Measurements from ENCODE around the gene SLC50A1. TPM values are rescaled to one million over a fixed set of nuclear protein-coding genes. Genes with fewer than 3 reads are reported as not detected.

The SLC50A1 gene
- polyA plus RNA-seq, 2 of the 4 experiments (the other 2 are of a cell fraction) = 28.2 to 39.4 TPM

GRCh38 chr1:155127105-155127966, 8.3 kb upstream of the SLC50A1 start, which contains the start of gene EFNA1 (continued):
- peak; percentile 75; the same call in 1 of the 2 replicates for TF ChIP-seq RNF2 (IDR thresholded peaks at IDR 0.05; ENCODE audit: borderline replicate concordance, low read depth)
- no peak for TF ChIP-seq PBX3 (IDR thresholded peaks at IDR 0.05)
- no peak for TF ChIP-seq HEYL (CRISPR knock-in tag; IDR thresholded peaks at IDR 0.05)
- peak; percentile 59; the same call in 1 of the 2 replicates for TF ChIP-seq E2F6 (IDR thresholded peaks at IDR 0.05; ENCODE audit: borderline replicate concordance, low read depth)
- TF ChIP-seq GATA3 (IDR thresholded peaks at IDR 0.05; ENCODE audit: borderline replicate concordance) = peak; percentile 54; the same call in 1 of the 2 replicates
- no peak for TF ChIP-seq MAFK (IDR thresholded peaks at IDR 0.05; ENCODE audit: partially characterized antibody)
- no peak for TF ChIP-seq CHD2 (IDR thresholded peaks at IDR 0.05; ENCODE audit: low read length, partially characterized antibody)
- TF ChIP-seq RCOR1 (IDR thresholded peaks at IDR 0.05; ENCODE audit: low read depth, low read length) = no peak
- TF ChIP-seq HOXB5 (CRISPR knock-in tag; IDR thresholded peaks at IDR 0.05) = no peak
- TF ChIP-seq JUN (IDR thresholded peaks at IDR 0.05) = peak in 1 of 2 experiments; percentile 33; a peak in 2 of 5 replicates

DNA sequence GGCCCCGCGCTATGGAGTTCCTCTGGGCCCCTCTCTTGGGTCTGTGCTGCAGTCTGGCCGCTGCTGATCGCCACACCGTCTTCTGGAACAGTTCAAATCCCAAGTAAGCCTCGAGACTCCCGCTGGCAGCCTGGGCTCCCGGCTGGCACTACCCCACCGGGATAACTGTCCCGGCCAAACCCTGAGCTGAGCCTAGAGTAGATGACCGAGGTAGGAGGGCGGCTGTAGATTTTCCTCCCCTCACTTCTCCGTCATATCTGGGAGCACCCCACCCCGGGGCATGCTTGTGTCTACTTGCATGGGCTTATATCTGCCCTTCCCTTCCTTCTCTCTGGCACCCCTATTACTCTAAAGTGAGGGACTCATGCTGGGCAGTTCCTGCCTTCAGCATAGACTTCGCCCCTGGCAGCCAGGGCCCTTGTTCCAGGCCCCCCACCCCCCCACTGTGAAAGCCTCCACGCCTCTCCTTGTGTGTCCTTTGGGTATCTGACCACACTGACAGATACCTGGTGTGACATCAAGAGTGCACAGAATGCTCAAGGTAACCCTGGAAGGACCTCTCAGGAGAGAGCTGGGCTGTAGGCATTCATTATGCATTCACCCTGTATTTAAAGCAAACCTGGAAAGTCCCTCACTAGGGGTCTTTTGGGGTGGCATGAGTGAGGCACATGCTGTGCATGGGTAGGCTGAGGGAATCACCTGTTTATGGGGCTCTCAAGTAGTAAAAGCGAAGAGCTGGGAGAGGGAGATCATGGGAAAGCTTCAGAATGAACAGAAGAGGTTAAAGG, 7.5 kb upstream of the SLC50A1 start:
- ChIA-PET POLR2A (interaction anchor here (1.1 kb wide), 1 partner anchor 20 kb away, joined by 3 read pairs; no protein-coding TSS in a partner anchor), CTCF (interaction anchor here (0.9 to 19.7 kb wide), 11 partner anchors 10 to 123 kb away, joined by 3 to 309 read pairs (median 4); partner anchors contain the start of gene KRTCAP2)
- H3K4me2 ChIP-seq = peak overlapping the region; percentile 89
- FAIRE-seq = no peak
- DNase-seq (ENCODE audit: low read depth in 1 of 2, low spot score in 1 of 2) = no peak
- peak overlapping the region; percentile 80 to 90 for H3K27ac ChIP-seq
- WGBS (ENCODE audit: missing lambda C conversion rate) = 2% methylated on average over 15 of the region's 17 CpGs
- TF ChIP-seq FOSB (CRISPR knock-in tag; IDR thresholded peaks at IDR 0.05) = 0 out of 2 replicates have a peak, but pooled peaks have one; percentile 46
- TF ChIP-seq FOSL2 (IDR thresholded peaks at IDR 0.05) = no peak
- no peak for TF ChIP-seq FOSL2 (CRISPR knock-in tag; IDR thresholded peaks at IDR 0.05)
- TF ChIP-seq, protein P1, sequence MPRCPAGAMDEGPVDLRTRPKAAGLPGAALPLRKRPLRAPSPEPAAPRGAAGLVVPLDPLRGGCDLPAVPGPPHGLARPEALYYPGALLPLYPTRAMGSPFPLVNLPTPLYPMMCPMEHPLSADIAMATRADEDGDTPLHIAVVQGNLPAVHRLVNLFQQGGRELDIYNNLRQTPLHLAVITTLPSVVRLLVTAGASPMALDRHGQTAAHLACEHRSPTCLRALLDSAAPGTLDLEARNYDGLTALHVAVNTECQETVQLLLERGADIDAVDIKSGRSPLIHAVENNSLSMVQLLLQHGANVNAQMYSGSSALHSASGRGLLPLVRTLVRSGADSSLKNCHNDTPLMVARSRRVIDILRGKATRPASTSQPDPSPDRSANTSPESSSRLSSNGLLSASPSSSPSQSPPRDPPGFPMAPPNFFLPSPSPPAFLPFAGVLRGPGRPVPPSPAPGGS (IDR thresholded peaks at IDR 0.05) = no peak
- peak; percentile 43; the same call in 1 of the 2 replicates for TF ChIP-seq PHF8 (IDR thresholded peaks at IDR 0.05; ENCODE audit: borderline replicate concordance, low read depth)
- H3K9me3 ChIP-seq = no peaks in the 10 kb centered on the region
- H3K4me1 ChIP-seq = peaks cover 59% of the 10 kb centered on the region
- peak overlapping the region; percentile 55 for H3K4me3 ChIP-seq
- ATAC-seq = peak; percentile 0 to 7; a peak in 3 of 6 replicates

DNA sequence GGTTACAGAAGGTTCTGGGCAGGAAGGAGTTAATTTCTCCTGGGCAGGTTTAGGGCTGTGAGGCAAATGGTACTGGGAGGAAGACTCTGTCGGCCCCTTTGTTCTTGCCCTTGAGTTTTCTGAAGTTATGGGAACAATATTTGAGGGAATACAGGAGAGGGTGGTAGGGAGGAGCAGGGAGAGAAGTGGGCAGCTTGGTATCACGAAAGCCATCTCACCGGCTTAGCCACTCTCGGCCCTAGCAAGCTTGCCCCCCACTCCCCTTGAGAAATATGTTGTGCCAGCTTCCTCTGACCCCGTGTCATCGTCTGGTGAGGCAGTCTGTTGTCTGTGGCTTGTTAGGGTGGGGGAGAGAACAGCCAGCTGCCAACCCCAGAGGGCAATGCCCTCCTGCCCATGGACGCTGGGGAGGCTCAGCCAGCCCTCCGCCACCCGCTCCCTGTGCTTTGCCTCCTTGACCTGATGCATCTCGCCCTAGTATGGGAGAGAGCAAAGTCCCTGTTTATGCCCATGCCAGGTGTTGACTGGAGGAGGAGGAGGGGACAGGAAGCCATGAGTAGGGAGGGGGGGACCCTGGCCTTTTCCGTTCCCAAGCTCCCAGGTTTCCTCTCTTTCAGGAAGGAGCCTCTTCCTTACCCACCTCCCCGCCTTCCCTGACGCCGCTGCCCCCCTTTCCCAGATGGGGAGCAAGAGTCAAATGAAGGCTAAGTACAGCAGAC, 6.7 kb upstream of the SLC50A1 start:
- Histone ChIP-seq H3K4me3 (peak overlapping the region; percentile 55), H3K9me3 (no peaks in the 10 kb centered on the region), H3K4me1 (peaks cover 60% of the 10 kb centered on the region), H3K27ac (peak overlapping the region; percentile 80 to 90), H3K4me2 (peak overlapping the region; percentile 89)
- FAIRE-seq (no peak), ATAC-seq (peak in 1 of 2 experiments; percentile 2; a peak in 2 of 6 replicates), DNase-seq (ENCODE audit: low read depth in 1 of 2, low spot score in 1 of 2) (peak in 1 of 2 experiments; percentile 42)
- ChIA-PET CTCF (interaction anchor here (0.9 to 19.7 kb wide), 10 partner anchors 8 to 85 kb away, joined by 3 to 309 read pairs (median 4); partner anchors contain the start of gene KRTCAP2), POLR2A (interaction anchor here (0.6 to 1.1 kb wide), 2 partner anchors 21 to 145 kb away, joined by 3 to 5 read pairs; partner anchors contain the start of gene CLK2)
- TF ChIP-seq SMC3 (IDR thresholded peaks at IDR 0.05) (no peak), RNF2 (IDR thresholded peaks at IDR 0.05; ENCODE audit: borderline replicate concordance, low read depth) (no peak), HEYL (CRISPR knock-in tag; IDR thresholded peaks at IDR 0.05) (no peak), FOSB (CRISPR knock-in tag; IDR thresholded peaks at IDR 0.05) (no peak), JUN (IDR thresholded peaks at IDR 0.05) (0 out of 5 replicates have a peak, but pooled peaks of 1 of the 2 experiments have one; percentile 18)
- WGBS (ENCODE audit: missing lambda C conversion rate) = 9% methylated on average over 14 of the region's 14 CpGs

Measured in A549 (cell line).